HG03175 (cell line): ENCODE data around the gene CCNC.
"Not testable (repeated sequence)": the region's sequence is repeated elsewhere in the genome, so short reads cannot be mapped to it uniquely, and the experiment has no call there.

Experiments
- ATAC-seq: cut with Tn5 transposase; IDR thresholded peaks from one replicate; pipeline ENCODE4 v1.9.1; 2021; ENCODE audit warnings: mild to moderate bottlenecking, moderate library complexity; ENCODE audit not compliant: unreplicated experiment

Gene CCNC

GRCh38 chr6:99603421-99604165 is 35.1 kb upstream of the CCNC start:
- ATAC-seq: peak; percentile 31

GRCh38 chr6:99602520-99603420 is 34.3 kb upstream of the CCNC start:
- ATAC-seq: peak; percentile 16

- not testable (repeated sequence) for ATAC-seq
Observed at GRCh38 chr6:99594696-99595095, 26.2 kb upstream of the CCNC start.

GRCh38 chr6:99592900-99593299 is 24.4 kb upstream of the CCNC start:
- ATAC-seq: no peak

- no peak for ATAC-seq
Observed at GRCh38 chr6:99591673-99592364, 23.4 kb upstream of the CCNC start.

GRCh38 chr6:99590728-99591672 is 22.5 kb upstream of the CCNC start:
- no peak for ATAC-seq

- ATAC-seq: no peak
Observed at GRCh38 chr6:99589907-99590493, 21.5 kb upstream of the CCNC start.

GRCh38 chr6:99589290-99589672 is 20.8 kb upstream of the CCNC start:
- peak; percentile 23 for ATAC-seq

GRCh38 chr6:99588618-99589289 is 20.3 kb upstream of the CCNC start:
- ATAC-seq: peak; percentile 86

- no peak for ATAC-seq
Observed at GRCh38 chr6:99587792-99588191, 19.3 kb upstream of the CCNC start.

GRCh38 chr6:99579781-99580180 is 11.3 kb upstream of the CCNC start:
- no peak for ATAC-seq

GRCh38 chr6:99575544-99576227 is 7.2 kb upstream of the CCNC start:
- ATAC-seq: no peak

- ATAC-seq: no peak
Observed at GRCh38 chr6:99573980-99574617, 5.6 kb upstream of the CCNC start.

GRCh38 chr6:99563056-99563723 is 5.3 kb downstream of the CCNC start:
- no peak for ATAC-seq

GRCh38 chr6:99560668-99561067 is 7.8 kb downstream of the CCNC start:
- ATAC-seq: no peak

- ATAC-seq: no peak
Observed at GRCh38 chr6:99559057-99559456, 9.4 kb downstream of the CCNC start.

GRCh38 chr6:99553888-99554287 is 14.6 kb downstream of the CCNC start:
- no peak for ATAC-seq
